HG03095 (cell line): ENCODE measurements around the gene CPEB4.

Experiments used
- ATAC-seq: cut with Tn5 transposase; IDR thresholded peaks from one replicate; pipeline ENCODE4 v1.9.1; 2021; ENCODE audit warnings: moderate library complexity; ENCODE audit not compliant: unreplicated experiment

Gene CPEB4

DNA sequence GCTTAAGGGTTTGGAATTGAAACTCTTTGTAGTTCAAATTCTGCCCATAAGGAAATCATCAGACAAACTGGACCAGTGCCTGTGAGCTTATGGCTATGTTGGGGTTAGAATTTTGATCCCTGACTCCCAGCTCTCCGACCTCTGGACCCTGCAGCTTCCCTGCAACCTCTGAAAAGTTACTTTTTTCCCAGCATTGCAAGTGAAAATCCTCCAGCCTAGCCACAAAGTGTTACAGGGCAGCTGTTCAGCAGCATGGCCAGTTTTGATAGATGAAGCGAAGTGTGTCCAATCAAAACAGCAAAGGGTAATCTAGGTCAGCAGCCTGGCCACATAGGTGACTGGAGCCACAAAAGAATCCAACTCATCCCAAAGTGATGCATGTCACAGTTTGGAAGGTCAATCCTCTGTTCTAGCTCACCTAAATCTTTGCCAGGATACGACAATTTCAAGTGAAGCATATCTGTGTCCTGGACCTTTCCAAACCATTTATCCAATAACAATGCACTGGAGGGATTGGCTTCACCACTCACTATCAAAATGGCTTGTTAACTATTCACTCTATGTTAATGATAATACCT is 4.7 kb upstream of the CPEB4 start:
- no peak for ATAC-seq

DNA sequence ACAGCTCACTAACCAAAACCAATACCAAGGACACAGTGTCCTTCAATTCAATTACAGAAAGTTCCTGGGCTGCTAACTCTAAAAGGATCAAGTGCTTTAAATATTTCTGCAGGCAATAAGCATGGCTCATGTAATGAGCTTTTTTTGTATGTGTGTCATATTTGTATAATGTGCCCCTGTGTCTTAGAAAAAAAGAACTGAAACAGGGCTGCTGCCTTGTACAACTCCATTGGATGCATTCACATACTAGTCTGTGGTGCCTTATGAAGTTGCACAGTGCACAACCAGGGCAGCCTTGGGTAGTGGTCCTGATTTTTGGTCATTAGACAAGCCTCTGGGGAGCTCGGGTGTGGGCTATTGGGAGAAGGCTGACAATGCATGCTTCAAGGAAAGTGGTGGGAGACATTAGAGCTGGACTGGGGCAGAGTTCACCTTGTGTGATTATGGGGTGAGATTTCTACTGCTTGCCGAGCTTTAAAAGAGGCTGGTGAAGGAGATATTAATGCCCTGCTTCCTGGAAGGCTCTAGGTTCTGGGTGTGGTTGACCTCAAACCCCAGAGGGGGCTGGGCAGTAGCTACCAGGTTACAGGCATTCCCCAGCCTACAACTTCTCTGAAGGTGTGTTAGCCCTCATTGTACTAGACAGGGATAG is 3.6 kb upstream of the CPEB4 start:
- no peak for ATAC-seq

DNA sequence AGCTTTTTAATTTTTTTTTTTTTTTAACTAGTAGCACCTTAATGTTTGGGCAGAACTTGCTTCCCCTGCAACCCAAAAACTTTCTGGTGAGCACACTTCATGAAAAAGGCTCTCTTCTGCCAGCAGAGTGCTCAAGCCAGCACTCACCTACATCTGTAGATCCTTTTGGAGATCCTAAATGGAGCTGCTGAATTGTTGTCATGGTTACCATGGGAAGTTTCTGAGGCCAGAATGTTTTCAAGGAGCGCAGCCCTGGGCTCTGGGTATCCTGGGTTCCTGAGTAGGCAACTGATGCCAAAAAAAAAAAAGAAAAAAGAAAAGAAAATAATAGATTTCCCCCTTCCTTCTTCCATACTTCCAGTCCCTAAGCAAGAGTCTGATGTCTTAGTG is 3.1 kb upstream of the CPEB4 start:
- no peak for ATAC-seq

DNA sequence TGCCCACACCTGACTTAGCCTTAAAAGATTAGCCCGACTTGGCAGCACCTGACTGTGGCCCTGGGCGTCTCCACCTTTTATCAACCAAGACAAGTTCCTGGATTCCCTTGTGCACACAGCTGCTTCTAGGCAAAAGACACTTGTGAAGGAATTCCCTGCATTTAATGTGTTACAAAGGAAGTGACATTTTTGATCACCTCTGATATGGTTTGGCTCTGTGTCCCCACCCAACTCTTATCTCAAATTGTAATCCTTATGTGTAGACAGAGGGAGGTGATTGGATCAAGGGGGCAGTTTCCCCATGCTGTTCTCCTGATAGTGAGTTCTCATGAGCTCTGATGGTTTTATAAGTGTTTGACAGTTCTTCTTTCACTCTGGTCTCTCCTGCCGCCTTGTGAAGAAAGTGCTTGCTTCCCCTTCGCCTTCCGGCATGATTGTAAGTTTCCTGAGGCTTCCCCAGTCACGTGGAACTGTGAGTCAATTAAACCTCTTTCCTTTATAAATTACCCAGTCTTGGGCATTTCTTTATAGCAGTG is 2.6 kb upstream of the CPEB4 start:
- no peak for ATAC-seq

GRCh38 chr5:173886150-173886549 is 2.0 kb upstream of the CPEB4 start:
- ATAC-seq, result no peak

DNA sequence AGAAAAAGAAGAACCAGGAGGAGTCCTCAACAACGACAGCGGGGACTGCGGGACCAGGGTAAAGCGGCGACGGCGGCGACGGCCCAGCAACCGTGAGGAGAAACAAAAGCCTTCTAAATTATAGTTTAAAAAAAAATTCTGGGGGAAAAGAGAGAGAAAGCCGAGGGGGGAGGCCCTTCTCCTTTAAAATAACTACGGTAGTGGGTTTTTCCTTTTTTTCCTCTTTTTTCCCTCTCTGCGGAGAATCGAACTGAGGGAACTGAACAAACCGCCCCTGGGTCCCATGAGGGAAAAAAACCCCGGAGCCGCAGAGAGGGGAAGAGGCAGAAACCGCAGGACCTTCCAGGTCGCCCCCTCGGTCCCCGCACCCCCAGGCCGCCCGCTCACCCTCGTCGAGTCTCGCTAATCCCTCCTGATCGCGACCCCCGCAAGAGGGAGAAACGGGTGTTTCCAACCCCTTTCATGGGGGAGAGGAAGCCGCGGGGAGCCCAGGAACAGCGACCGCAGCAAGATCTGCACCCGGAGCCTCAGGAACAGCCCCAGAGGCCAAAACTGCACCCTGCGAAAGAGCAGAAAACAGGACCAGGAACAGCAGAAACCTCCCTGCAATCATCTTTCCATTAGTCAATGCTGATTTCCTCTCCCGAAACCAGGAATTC is 453 bp downstream of the CPEB4 start:
- no peak for ATAC-seq

GRCh38 chr5:173890195-173890991 is 2.2 kb downstream of the CPEB4 start:
- ATAC-seq, result no peak

DNA sequence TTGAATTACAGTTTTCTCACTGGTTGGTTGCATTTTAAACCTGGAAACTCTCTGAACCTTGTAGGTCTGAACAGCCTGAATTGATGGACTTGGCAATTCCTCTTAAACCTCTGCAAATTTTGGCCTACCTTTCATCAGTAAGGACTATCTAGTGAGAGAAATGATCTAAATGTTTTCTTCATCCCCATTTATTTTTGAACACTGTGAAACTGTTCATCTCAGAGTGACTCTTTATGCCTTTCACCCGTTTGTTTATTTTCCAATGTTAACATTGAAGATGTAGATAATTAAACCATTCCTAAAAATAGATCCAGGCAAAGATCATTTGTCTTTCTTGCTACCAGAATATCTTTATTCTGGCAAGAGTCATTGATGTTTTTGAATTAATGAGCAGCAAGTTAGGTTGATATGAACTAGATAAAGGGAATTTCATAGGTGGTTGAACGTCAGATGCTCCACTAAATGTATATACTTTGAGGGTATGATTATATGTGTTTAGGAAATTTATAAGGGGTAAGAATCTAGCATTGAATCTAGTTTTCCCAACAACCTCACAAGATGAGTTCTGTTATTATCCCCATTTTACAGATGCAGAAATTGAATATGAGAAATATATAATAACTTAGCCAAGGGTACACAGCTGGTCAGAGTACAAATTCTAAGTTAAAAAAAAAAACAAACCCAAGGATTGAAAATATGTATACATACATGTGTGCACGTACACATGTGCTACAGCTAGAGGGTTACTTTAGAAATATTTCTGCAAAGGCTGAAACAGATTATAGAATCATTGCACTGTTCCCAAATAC is 3.4 kb downstream of the CPEB4 start:
- ATAC-seq, result no peak

DNA sequence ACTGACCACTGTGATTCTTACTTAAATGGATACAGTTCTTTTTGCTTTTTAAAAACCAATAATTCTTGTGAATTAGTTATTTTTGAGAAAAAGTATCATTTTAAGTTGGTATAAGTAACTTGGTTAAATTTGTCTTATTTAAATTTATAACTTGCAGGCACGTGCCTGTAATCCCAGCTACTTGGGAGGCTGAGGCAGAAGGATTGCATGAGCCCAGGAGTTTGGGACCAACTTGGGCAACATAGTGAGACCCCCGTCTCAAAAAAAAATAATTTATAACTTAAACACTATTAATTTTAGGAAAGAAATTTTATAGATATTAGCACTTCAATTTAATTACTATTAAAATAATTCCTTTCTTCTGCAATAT is 5.0 kb downstream of the CPEB4 start:
- ATAC-seq, result no peak

DNA sequence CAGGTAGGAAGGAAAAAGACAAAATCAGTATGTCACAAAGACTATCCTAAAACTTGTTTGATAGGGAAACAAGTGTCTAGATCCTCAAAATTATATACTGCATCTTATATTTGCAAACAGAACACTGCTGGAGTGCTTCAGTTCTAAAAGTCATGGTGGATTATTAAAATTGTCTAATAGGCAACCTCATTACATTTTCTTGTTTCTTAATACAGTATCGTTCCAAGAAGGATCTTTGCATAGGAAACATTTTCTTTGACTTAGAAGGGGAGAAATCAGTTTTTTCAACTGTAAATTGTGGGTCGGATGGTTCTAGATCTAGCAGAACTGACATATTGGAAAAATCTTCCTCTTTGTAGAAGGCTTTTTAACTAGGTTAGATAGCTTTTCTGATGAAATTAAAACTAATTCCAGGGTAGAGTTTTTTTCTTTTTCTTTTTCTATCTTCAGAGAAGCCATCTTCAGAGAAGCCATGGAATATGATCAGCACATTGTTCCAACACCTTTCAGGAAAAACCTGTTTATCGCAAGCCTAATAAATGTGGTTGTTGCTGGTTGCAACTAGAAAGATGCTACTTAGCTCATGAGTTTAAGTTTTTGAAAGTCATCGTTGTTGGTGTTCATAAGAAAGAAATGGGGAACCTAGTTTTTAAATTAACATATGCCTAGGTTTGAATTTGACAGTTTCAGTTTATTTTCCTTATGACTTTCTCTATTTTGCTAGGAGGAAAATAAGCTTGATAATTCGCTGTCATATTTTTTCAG is 7.4 kb downstream of the CPEB4 start:
- ATAC-seq, result no peak

DNA sequence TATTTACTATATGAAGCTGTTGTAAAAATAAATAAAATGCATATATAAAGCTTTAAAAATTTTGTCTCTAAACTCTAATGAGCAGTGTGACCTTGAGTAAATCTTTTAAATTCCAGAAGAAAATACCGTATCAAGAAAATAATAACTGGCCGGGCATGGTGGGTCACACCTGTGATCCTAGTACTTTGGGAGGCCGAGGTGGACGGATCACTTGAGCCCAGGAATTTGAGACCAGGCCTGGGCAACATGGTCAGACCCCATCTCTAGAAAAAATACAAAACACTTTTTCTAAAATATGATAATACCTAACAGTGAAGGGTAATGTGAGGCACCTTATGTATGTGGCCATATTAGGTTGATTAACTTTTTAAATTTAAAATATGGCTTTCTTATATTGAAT is 8.5 kb downstream of the CPEB4 start:
- no peak for ATAC-seq

DNA sequence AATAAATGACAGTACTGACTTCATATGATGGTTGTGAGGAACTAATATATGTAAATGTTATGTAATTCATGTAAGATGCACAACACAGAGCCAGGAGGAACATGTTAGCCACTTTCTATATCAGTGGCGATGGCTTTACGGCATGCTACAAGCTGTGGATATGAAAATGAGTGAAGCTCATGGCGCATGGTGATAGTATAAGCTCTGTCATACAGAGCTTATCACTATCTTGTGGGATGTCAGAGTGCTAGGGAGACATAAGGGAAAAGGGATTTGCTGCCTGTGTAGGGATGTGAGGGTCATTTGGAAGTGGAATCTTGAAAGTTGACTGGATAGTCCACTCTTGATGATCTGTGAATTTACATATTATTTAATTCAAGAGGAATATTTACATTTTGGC is 13.6 kb downstream of the CPEB4 start:
- no peak for ATAC-seq

DNA sequence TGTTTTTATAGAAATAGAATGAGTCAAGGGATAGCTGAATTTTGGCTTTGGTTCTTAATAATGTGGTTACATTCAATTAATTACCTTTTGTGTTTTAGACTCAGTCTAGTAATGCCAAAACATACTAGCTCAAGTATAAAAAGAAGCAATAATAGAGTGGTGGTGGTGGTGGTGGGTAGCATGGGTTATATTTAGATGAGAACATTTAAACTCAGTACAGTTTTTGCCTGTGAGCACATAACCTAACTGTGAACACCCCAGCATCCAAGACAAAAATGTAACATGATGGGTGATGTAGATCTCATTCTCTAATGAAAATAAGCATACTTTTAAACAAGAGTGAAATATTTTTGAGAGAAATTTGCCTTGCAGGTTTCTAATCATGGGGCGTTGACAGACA is 14.2 kb downstream of the CPEB4 start:
- ATAC-seq, result no peak

GRCh38 chr5:173902743-173903142 is 14.6 kb downstream of the CPEB4 start:
- no peak for ATAC-seq

GRCh38 chr5:173903396-173904140 is 15.4 kb downstream of the CPEB4 start:
- ATAC-seq, result no peak

DNA sequence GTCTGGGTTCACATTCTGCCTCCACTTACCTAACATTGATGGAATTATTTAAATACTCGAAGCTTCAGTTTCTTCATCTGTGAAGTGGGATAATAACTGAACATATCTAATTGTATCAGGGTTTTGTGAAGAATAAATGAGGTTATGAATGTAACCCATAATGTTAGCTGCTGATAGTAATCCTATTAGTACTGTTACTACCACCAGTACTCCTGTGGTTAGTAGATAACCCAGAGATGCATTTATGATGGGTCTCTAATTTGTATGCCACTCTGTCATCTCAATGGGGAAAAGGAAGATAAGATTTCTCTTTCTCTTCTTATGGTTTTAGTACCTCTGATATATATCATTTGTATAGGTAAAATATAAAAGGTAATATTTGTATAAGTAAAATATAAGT is 16.0 kb downstream of the CPEB4 start:
- ATAC-seq, result no peak

GRCh38 chr5:173907284-173907683 is 19.1 kb downstream of the CPEB4 start:
- no peak for ATAC-seq

GRCh38 chr5:173907686-173908371 is 19.7 kb downstream of the CPEB4 start:
- ATAC-seq, result no peak

DNA sequence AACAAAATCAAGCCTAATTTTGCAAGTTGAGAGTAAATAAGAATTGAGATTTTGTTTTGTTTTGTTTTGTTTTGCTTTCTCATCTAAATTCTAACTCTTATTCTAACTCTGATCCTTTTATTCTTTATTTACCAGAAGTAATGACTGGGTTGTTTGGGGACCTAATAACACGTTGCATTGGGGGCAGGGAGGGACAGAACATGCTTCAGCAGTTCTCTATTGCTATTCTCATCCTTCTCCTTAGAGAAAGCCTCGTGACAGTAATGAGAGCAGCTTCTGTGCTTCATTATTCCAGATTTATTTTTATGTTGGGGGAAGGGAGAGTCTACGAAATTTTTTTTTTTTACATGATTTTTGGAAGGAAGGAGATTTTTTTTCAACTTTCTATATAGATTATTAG is 21.1 kb downstream of the CPEB4 start:
- ATAC-seq, result no peak
